ENCODE measurements around the gene GPATCH2L. TPM values are rescaled to one million over a fixed set of nuclear protein-coding genes. Genes with fewer than 3 reads are reported as not detected.

Gene GPATCH2L
- total RNA-seq, 1 experiment from 2014 or later: 76.7 TPM

DNA sequence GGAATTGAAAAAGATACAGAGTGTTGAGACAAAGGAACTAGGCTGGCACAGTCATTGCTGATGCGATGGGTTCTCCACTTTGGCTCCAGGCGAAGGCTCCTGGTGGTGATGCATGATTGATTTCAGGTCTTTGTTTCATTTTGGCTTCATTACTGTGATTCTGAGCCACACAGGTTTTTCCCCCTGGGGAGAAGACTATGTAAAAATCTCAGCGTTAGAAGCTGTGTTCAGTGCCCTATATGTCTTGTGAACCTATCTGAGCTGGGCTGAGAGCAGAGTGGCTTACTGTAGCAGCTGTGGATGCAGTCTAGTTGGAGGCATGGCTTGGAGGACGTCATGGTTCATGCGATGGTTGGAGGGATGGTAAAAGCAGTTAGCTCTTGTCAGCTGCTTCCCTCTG is 54.0 kb downstream of the GPATCH2L start:
- no peak overlapping the region for H4K5ac ChIP-seq (ENCODE audit: insufficient read length, low read depth, low read length)
- H4K91ac ChIP-seq (ENCODE audit: insufficient read length, low read depth, low read length): no peak overlapping the region
- TF ChIP-seq, protein P1, sequence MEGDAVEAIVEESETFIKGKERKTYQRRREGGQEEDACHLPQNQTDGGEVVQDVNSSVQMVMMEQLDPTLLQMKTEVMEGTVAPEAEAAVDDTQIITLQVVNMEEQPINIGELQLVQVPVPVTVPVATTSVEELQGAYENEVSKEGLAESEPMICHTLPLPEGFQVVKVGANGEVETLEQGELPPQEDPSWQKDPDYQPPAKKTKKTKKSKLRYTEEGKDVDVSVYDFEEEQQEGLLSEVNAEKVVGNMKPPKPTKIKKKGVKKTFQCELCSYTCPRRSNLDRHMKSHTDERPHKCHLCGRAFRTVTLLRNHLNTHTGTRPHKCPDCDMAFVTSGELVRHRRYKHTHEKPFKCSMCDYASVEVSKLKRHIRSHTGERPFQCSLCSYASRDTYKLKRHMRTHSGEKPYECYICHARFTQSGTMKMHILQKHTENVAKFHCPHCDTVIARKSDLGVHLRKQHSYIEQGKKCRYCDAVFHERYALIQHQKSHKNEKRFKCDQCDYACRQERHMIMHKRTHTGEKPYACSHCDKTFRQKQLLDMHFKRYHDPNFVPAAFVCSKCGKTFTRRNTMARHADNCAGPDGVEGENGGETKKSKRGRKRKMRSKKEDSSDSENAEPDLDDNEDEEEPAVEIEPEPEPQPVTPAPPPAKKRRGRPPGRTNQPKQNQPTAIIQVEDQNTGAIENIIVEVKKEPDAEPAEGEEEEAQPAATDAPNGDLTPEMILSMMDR (conservative IDR thresholded peaks at IDR 0.05): no peak
- no peak overlapping the region for H4K8ac ChIP-seq (replicated peaks; ENCODE audit: insufficient read length, low read depth, low read length)
- H3K79me1 ChIP-seq (ENCODE audit: insufficient read depth, low read depth, low read length, poor library complexity, severe bottlenecking): no peaks in the 10 kb centered on the region
- DNase-seq: no peak
- no peak overlapping the region for H3K56ac ChIP-seq (ENCODE audit: insufficient read length, low read depth, low read length)
- Mint-ChIP-seq H3K9me3 (no peaks in the 10 kb centered on the region), H3K36me3 (ENCODE audit: insufficient read depth in 1 of 3, low read depth in 3 of 3) (peaks cover 11 to 34% (median 26%) of the 10 kb centered on the region in 3 experiments; a peak in 6 of 7 replicates), H3K4me1 (peaks cover 14 to 15% of the 10 kb centered on the region in 2 experiments), H3K27ac (no peak overlapping the region), H3K27me3 (ENCODE audit: low read depth) (no peaks in the 10 kb centered on the region), H3K4me3 (no peak overlapping the region)
- H4K20me1 ChIP-seq (ENCODE audit: control insufficient read depth, insufficient read depth, insufficient read length): no peaks in the 10 kb centered on the region
- H3K27ac ChIP-seq (ENCODE audit: insufficient read length, low read depth, low read length): no peak overlapping the region
- H2AFZ ChIP-seq (ENCODE audit: low read length): no peak overlapping the region
- H3K79me2 ChIP-seq (ENCODE audit: insufficient read depth, low read length): no peaks in the 10 kb centered on the region
- H2BK15ac ChIP-seq (ENCODE audit: low read depth, low read length): no peak overlapping the region
- H3K4me1 ChIP-seq (ENCODE audit: insufficient read depth, low read length): no peaks in the 10 kb centered on the region; the same call in 1 of the 2 replicates
- H2BK12ac ChIP-seq (ENCODE audit: insufficient read length, low read depth, low read length): no peak overlapping the region
- no peak overlapping the region for H2BK20ac ChIP-seq (ENCODE audit: low read depth, low read length, poor library complexity, severe bottlenecking)
- H3K9me3 ChIP-seq (ENCODE audit: control insufficient read depth, low read depth, low read length): no peaks in the 10 kb centered on the region
- H3K23me2 ChIP-seq (ENCODE audit: insufficient read length, low read depth, low read length, poor library complexity, severe bottlenecking): no peaks in the 10 kb centered on the region
- no peak overlapping the region for H3K23ac ChIP-seq (ENCODE audit: insufficient read length, low read depth, low read length)
- no peak overlapping the region for H3K18ac ChIP-seq (ENCODE audit: insufficient read length, low read depth, low read length)
- no peak overlapping the region for H2BK5ac ChIP-seq (ENCODE audit: insufficient read length, low read length)
- no peaks in the 10 kb centered on the region for H3K27me3 ChIP-seq (ENCODE audit: insufficient read depth, low read length)
- no peak overlapping the region for H2AK5ac ChIP-seq (ENCODE audit: insufficient read length, low read length)
- no peak overlapping the region for H2BK120ac ChIP-seq (ENCODE audit: low read depth, low read length, poor library complexity, severe bottlenecking)
- H3K4me2 ChIP-seq (ENCODE audit: insufficient read depth, insufficient read length, low read length): no peak overlapping the region
- no peak overlapping the region for H3K14ac ChIP-seq (ENCODE audit: insufficient read depth, low read length)
- no peak overlapping the region for H3T11ph ChIP-seq (ENCODE audit: low read length)
- H3K4ac ChIP-seq (ENCODE audit: low read depth, low read length): no peak overlapping the region
- no CpG with 5 or more reads among the region's 5 CpGs for WGBS (ENCODE audit: extremely low coverage, insufficient read length, low lambda C conversion rate)
- no peak overlapping the region for H3K9ac ChIP-seq (ENCODE audit: extremely low read depth, insufficient read length, low read length)

Data from H9 (cell line).